Measurements from ENCODE around the gene SCP2. TPM values are rescaled to one million over a fixed set of nuclear protein-coding genes. Genes with fewer than 3 reads are reported as not detected.

The SCP2 gene
- total RNA-seq, 5 donors from 2014 or later (not counting 1 experiment from before 2014, with no cell fraction given) = 46.5 to 63.9 (median 51.8) TPM

DNA sequence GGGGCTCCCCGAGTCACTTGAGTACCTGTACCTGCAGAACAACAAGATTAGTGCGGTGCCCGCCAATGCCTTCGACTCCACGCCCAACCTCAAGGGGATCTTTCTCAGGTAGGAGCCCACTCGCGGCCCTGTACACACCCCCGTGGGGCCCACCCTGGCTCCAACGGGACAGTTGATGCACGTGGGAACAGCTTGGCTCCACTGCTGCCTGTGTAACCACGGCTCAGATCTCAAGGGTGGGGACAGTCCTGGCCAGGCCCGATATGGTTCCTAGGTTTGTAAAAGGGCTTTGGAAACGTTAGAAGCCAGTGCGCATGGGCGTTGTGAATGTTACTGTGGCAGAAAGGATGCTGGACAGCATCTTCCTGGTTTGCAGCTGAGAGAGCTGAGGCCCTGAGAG, 153.7 kb downstream of the SCP2 start:
- H3K36me3 ChIP-seq (ENCODE audit: control insufficient read depth in 2 of 2, extremely low read depth in 1 of 2, insufficient read depth in 1 of 2, low read length in 1 of 2) = no peaks in the 10 kb centered on the region
- H3K27ac Mint-ChIP-seq = no peak overlapping the region
- H3K9me3 Mint-ChIP-seq = no peaks in the 10 kb centered on the region
- DNase-seq (no peak), ATAC-seq (replicated peaks in 1 of 4) (no peak)
- no peak overlapping the region for H3K4me3 ChIP-seq (ENCODE audit: control insufficient read depth in 1 of 2, extremely low read depth in 1 of 2, low read length in 1 of 2)
- no peaks in the 10 kb centered on the region for H3K36me3 Mint-ChIP-seq
- H3K4me3 Mint-ChIP-seq = no peak overlapping the region
- no peaks in the 10 kb centered on the region for H3K27me3 Mint-ChIP-seq
- ChIA-PET POLR2A (interaction anchor here in 1 of 2 donors (0.6 kb wide), 1 partner anchor 27 kb away, joined by 3 read pairs; no protein-coding TSS in a partner anchor), CTCF (no interaction called here)
- H3K4me1 Mint-ChIP-seq = peaks cover 0 to 7% (median 3%) of the 10 kb centered on the region in 3 donors
- no peaks in the 10 kb centered on the region for H3K9me3 ChIP-seq
- 85% methylated on average over 14 of the region's 15 CpGs for WGBS (ENCODE audit: insufficient coverage)
- no peak overlapping the region for H3K27ac ChIP-seq (ENCODE audit: low read length)
- H3K27me3 ChIP-seq (replicated peaks in 1 of 2; ENCODE audit: control insufficient read depth in 2 of 2, extremely low read depth in 1 of 2, insufficient read depth in 2 of 2, low read length in 1 of 2) = peaks cover 0 to 7% of the 10 kb centered on the region in 2 experiments
- peaks cover 0 to 26% of the 10 kb centered on the region in 2 experiments for H3K4me1 ChIP-seq (ENCODE audit: control insufficient read depth in 1 of 2, extremely low read depth in 1 of 2, insufficient read depth in 2 of 2, low read length in 2 of 2)

DNA sequence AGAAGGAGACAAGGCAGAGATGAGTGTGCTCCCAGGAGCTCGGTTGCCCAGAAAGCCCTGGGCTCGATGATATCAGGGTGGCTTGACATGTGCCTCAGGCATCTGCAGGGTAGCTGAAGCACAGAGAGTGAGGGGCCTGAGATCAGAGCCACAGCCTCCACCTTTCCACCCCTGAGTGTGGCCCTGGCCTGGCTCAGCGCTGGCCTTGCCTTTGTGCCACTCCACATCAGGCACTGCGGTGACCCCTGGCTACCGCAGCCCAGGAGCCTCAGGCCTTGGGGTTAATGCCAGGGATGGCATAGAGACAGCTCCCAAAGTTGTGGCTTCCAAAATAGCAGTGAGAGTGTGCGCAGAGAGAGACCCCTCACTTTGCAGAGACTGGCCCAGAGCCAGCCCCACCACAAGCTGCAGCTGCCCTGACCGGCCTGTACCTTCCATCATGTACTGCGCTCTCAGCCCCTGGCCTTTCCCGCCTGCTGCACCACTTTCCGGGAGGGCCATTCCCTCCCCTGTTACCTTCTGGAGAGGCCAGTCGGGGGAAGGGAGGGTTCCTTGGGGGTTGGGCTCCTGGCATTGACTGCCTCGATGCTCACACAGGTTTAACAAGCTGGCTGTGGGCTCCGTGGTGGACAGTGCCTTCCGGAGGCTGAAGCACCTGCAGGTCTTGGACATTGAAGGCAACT, 154.4 kb downstream of the SCP2 start:
- no peaks in the 10 kb centered on the region for H3K9me3 Mint-ChIP-seq
- H3K36me3 ChIP-seq (ENCODE audit: control insufficient read depth in 2 of 2, extremely low read depth in 1 of 2, insufficient read depth in 1 of 2, low read length in 1 of 2) = no peaks in the 10 kb centered on the region
- DNase-seq (no peak), ATAC-seq (replicated peaks in 1 of 4) (no peak)
- ChIA-PET POLR2A (no interaction called here), CTCF (no interaction called here)
- H3K9me3 ChIP-seq = no peaks in the 10 kb centered on the region
- no peak overlapping the region for H3K27ac ChIP-seq (ENCODE audit: low read length)
- 97% methylated on average over 8 of the region's 14 CpGs for WGBS (ENCODE audit: insufficient coverage)
- H3K36me3 Mint-ChIP-seq = no peaks in the 10 kb centered on the region
- H3K4me3 Mint-ChIP-seq = no peak overlapping the region
- H3K4me1 Mint-ChIP-seq = peaks cover 0 to 7% (median 3%) of the 10 kb centered on the region in 3 donors
- peaks cover 0 to 3% of the 10 kb centered on the region in 2 experiments for H3K27me3 ChIP-seq (replicated peaks in 1 of 2; ENCODE audit: control insufficient read depth in 2 of 2, extremely low read depth in 1 of 2, insufficient read depth in 2 of 2, low read length in 1 of 2)
- H3K4me3 ChIP-seq (ENCODE audit: control insufficient read depth in 1 of 2, extremely low read depth in 1 of 2, low read length in 1 of 2) = no peak overlapping the region
- H3K4me1 ChIP-seq (ENCODE audit: control insufficient read depth in 1 of 2, extremely low read depth in 1 of 2, insufficient read depth in 2 of 2, low read length in 2 of 2) = peaks cover 0 to 24% of the 10 kb centered on the region in 2 experiments
- no peaks in the 10 kb centered on the region for H3K27me3 Mint-ChIP-seq
- no peak overlapping the region for H3K27ac Mint-ChIP-seq

GRCh38 chr1:53082826-53083455, 155.9 kb downstream of the SCP2 start:
- peaks cover 0 to 24% of the 10 kb centered on the region in 2 experiments for H3K4me1 ChIP-seq (ENCODE audit: control insufficient read depth in 1 of 2, extremely low read depth in 1 of 2, insufficient read depth in 2 of 2, low read length in 2 of 2)
- 70% methylated on average over 3 of the region's 13 CpGs for WGBS (ENCODE audit: insufficient coverage)
- ChIA-PET POLR2A (no interaction called here), CTCF (interaction anchor here in 1 of 2 donors (0.5 kb wide), 1 partner anchor 162 kb away, joined by 3 read pairs; no protein-coding TSS in a partner anchor)
- ATAC-seq (replicated peaks in 1 of 4) (no peak), DNase-seq (no peak)
- Mint-ChIP-seq H3K27ac (no peak overlapping the region), H3K4me1 (peaks cover 0 to 7% (median 3%) of the 10 kb centered on the region in 3 donors), H3K36me3 (no peaks in the 10 kb centered on the region), H3K9me3 (no peaks in the 10 kb centered on the region), H3K4me3 (no peak overlapping the region), H3K27me3 (no peaks in the 10 kb centered on the region)
- no peak overlapping the region for H3K4me3 ChIP-seq (ENCODE audit: control insufficient read depth in 1 of 2, extremely low read depth in 1 of 2, low read length in 1 of 2)
- no peak overlapping the region for H3K27ac ChIP-seq (ENCODE audit: low read length)
- H3K36me3 ChIP-seq (ENCODE audit: control insufficient read depth in 2 of 2, extremely low read depth in 1 of 2, insufficient read depth in 1 of 2, low read length in 1 of 2) = no peaks in the 10 kb centered on the region
- H3K9me3 ChIP-seq = no peaks in the 10 kb centered on the region
- H3K27me3 ChIP-seq (replicated peaks in 1 of 2; ENCODE audit: control insufficient read depth in 2 of 2, extremely low read depth in 1 of 2, insufficient read depth in 2 of 2, low read length in 1 of 2) = peaks cover 0 to 3% of the 10 kb centered on the region in 2 experiments

- Mint-ChIP-seq H3K36me3 (no peaks in the 10 kb centered on the region), H3K9me3 (no peaks in the 10 kb centered on the region), H3K4me1 (peaks cover 0 to 7% (median 3%) of the 10 kb centered on the region in 3 donors), H3K27ac (no peak overlapping the region), H3K27me3 (no peaks in the 10 kb centered on the region), H3K4me3 (no peak overlapping the region)
- POLR2A ChIA-PET = no interaction called here
- ATAC-seq (replicated peaks in 1 of 4) = no peak
- CTCF ChIA-PET = interaction anchor here in 1 of 2 donors (0.5 kb wide), 2 partner anchors 84 to 163 kb away, joined by 3 read pairs; no protein-coding TSS in a partner anchor
- no peak overlapping the region for H3K4me3 ChIP-seq (ENCODE audit: control insufficient read depth in 1 of 2, extremely low read depth in 1 of 2, low read length in 1 of 2)
- H3K27me3 ChIP-seq (replicated peaks in 1 of 2; ENCODE audit: control insufficient read depth in 2 of 2, extremely low read depth in 1 of 2, insufficient read depth in 2 of 2, low read length in 1 of 2) = peaks cover 0 to 3% of the 10 kb centered on the region in 2 experiments
- H3K4me1 ChIP-seq (ENCODE audit: control insufficient read depth in 1 of 2, extremely low read depth in 1 of 2, insufficient read depth in 2 of 2, low read length in 2 of 2) = peaks cover 0 to 24% of the 10 kb centered on the region in 2 experiments
- H3K36me3 ChIP-seq (ENCODE audit: control insufficient read depth in 2 of 2, extremely low read depth in 1 of 2, insufficient read depth in 1 of 2, low read length in 1 of 2) = no peaks in the 10 kb centered on the region
- no peak for DNase-seq
- no peaks in the 10 kb centered on the region for H3K9me3 ChIP-seq
- WGBS (ENCODE audit: insufficient coverage) = 79% methylated on average over 16 of the region's 17 CpGs
- H3K27ac ChIP-seq (ENCODE audit: low read length) = no peak overlapping the region
Observed at GRCh38 chr1:53083636-53084588, 156.8 kb downstream of the SCP2 start.

- POLR2A ChIA-PET = no interaction called here
- no peak for ATAC-seq (replicated peaks in 1 of 4)
Observed at GRCh38 chr1:53084589-53084971, 157.5 kb downstream of the SCP2 start.

GRCh38 chr1:53085405-53085804, 158.3 kb downstream of the SCP2 start:
- CTCF ChIA-PET = no interaction called here
- no peaks in the 10 kb centered on the region for H3K9me3 Mint-ChIP-seq
- Histone ChIP-seq H3K27me3 (replicated peaks in 1 of 2; ENCODE audit: control insufficient read depth in 2 of 2, extremely low read depth in 1 of 2, insufficient read depth in 2 of 2, low read length in 1 of 2) (peaks cover 0 to 3% of the 10 kb centered on the region in 2 experiments), H3K4me3 (ENCODE audit: control insufficient read depth in 1 of 2, extremely low read depth in 1 of 2, low read length in 1 of 2) (no peak overlapping the region), H3K36me3 (ENCODE audit: control insufficient read depth in 2 of 2, extremely low read depth in 1 of 2, insufficient read depth in 1 of 2, low read length in 1 of 2) (no peaks in the 10 kb centered on the region), H3K4me1 (ENCODE audit: control insufficient read depth in 1 of 2, extremely low read depth in 1 of 2, insufficient read depth in 2 of 2, low read length in 2 of 2) (peaks cover 0 to 24% of the 10 kb centered on the region in 2 experiments), H3K9me3 (no peaks in the 10 kb centered on the region), H3K27ac (ENCODE audit: low read length) (no peak overlapping the region)
- no peaks in the 10 kb centered on the region for H3K27me3 Mint-ChIP-seq
- ATAC-seq (replicated peaks in 1 of 4) (no peak), DNase-seq (no peak)
- no peaks in the 10 kb centered on the region for H3K36me3 Mint-ChIP-seq
- H3K27ac Mint-ChIP-seq = no peak overlapping the region
- H3K4me1 Mint-ChIP-seq = peaks cover 0 to 7% (median 3%) of the 10 kb centered on the region in 3 donors
- WGBS (ENCODE audit: insufficient coverage) = 94% methylated on average over 8 of the region's 8 CpGs
- no peak overlapping the region for H3K4me3 Mint-ChIP-seq
- POLR2A ChIA-PET = no interaction called here

More at GRCh38 chr1:53084589-53084971, 157.5 kb downstream of the SCP2 start:
- Mint-ChIP-seq H3K36me3 (no peaks in the 10 kb centered on the region), H3K27ac (no peak overlapping the region), H3K4me3 (no peak overlapping the region), H3K27me3 (no peaks in the 10 kb centered on the region), H3K9me3 (no peaks in the 10 kb centered on the region), H3K4me1 (peaks cover 0 to 7% (median 3%) of the 10 kb centered on the region in 3 donors)
- Histone ChIP-seq H3K4me1 (ENCODE audit: control insufficient read depth in 1 of 2, extremely low read depth in 1 of 2, insufficient read depth in 2 of 2, low read length in 2 of 2) (peaks cover 0 to 24% of the 10 kb centered on the region in 2 experiments), H3K27ac (ENCODE audit: low read length) (no peak overlapping the region), H3K36me3 (ENCODE audit: control insufficient read depth in 2 of 2, extremely low read depth in 1 of 2, insufficient read depth in 1 of 2, low read length in 1 of 2) (no peaks in the 10 kb centered on the region), H3K4me3 (ENCODE audit: control insufficient read depth in 1 of 2, extremely low read depth in 1 of 2, low read length in 1 of 2) (no peak overlapping the region), H3K9me3 (no peaks in the 10 kb centered on the region), H3K27me3 (replicated peaks in 1 of 2; ENCODE audit: control insufficient read depth in 2 of 2, extremely low read depth in 1 of 2, insufficient read depth in 2 of 2, low read length in 1 of 2) (peaks cover 0 to 3% of the 10 kb centered on the region in 2 experiments)
- CTCF ChIA-PET = no interaction called here
- 75% methylated on average over 8 of the region's 8 CpGs for WGBS (ENCODE audit: insufficient coverage)
- peak in 12 of 35 experiments; percentile 7 to 56 (median 24) for DNase-seq
